Mesendoderm (in vitro differentiated cells): Measurements from ENCODE around the gene KAT7.

Source experiments
- DNase-seq: peaks from one replicate; pipeline ENCODE4 v3.0.0; 2013
- H2AK5ac ChIP-seq: 2 replicates; pipeline ENCODE4 v1.6.1; 2013; ENCODE audit warnings: low read length, inconsistent platforms
- H2BK120ac ChIP-seq: 2 replicates; pipeline ENCODE4 v1.6.1; 2013; ENCODE audit warnings: low read depth, mild to moderate bottlenecking, low read length, moderate library complexity, mixed read lengths
- H2BK15ac ChIP-seq: replicated peaks from 2 replicates; pipeline ENCODE4 v1.6.1; 2013; ENCODE audit warnings: low read depth, mild to moderate bottlenecking, moderate library complexity
- H2BK5ac ChIP-seq: 2 replicates; pipeline ENCODE4 v1.6.1; 2013; ENCODE audit warnings: low read length, inconsistent platforms
- H3K18ac ChIP-seq: 2 replicates; pipeline ENCODE4 v1.6.1; 2013; ENCODE audit warnings: mild to moderate bottlenecking, low read length, mixed read lengths
- H3K23ac ChIP-seq: one replicate; pipeline ENCODE4 v1.6.1; 2013; ENCODE audit warnings: low read length
- H3K27ac ChIP-seq: 2 replicates; pipeline ENCODE4 v1.5.1; 2013; ENCODE audit warnings: low read depth, mild to moderate bottlenecking, inconsistent platforms, low read length, moderate library complexity
- H3K27me3 ChIP-seq: 2 replicates; pipeline ENCODE4 v1.6.1; 2013; ENCODE audit warnings: low read length, control low read depth, mild to moderate bottlenecking, inconsistent platforms; ENCODE audit not compliant: insufficient read depth, poor library complexity
- H3K36me3 ChIP-seq: 2 replicates; pipeline ENCODE4 v1.6.1; 2013; ENCODE audit warnings: low read length, inconsistent platforms; ENCODE audit not compliant: control insufficient read depth, insufficient read depth
- H3K4ac ChIP-seq: one replicate; pipeline ENCODE4 v1.6.1; 2013; ENCODE audit warnings: low read depth, mild to moderate bottlenecking, low read length, moderate library complexity
- H3K4me1 ChIP-seq: 2 replicates; pipeline ENCODE4 v1.6.1; 2013; ENCODE audit warnings: low read depth, low read length, inconsistent platforms; ENCODE audit not compliant: control insufficient read depth
- H3K4me2 ChIP-seq: 2 replicates; pipeline ENCODE4 v1.6.1; 2013; ENCODE audit warnings: low read length
- H3K4me3 ChIP-seq: 2 replicates; pipeline ENCODE4 v1.5.1; 2013; ENCODE audit warnings: mild to moderate bottlenecking, low read length
- H3K56ac ChIP-seq: one replicate; pipeline ENCODE4 v1.6.1; 2013; ENCODE audit warnings: low read length
- H3K79me1 ChIP-seq: 2 replicates; pipeline ENCODE4 v1.6.1; 2013; ENCODE audit warnings: low read length, inconsistent platforms
- H3K79me2 ChIP-seq: 2 replicates; pipeline ENCODE4 v1.6.1; 2013; ENCODE audit warnings: mild to moderate bottlenecking, low read length; ENCODE audit not compliant: control insufficient read depth, insufficient read depth
- H3K9ac ChIP-seq: 2 replicates; pipeline ENCODE4 v1.6.1; 2013; ENCODE audit warnings: low read length, inconsistent platforms
- H4K5ac ChIP-seq: one replicate; pipeline ENCODE4 v1.6.1; 2013; ENCODE audit warnings: low read length
- H4K8ac ChIP-seq: one replicate; pipeline ENCODE4 v1.6.1; 2013; ENCODE audit warnings: low read depth, mild to moderate bottlenecking, control low read depth, low read length, moderate library complexity
- WGBS: extraction: QIAGEN DNeasy Blood & Tissue Kit; methylation state at CpG from one replicate; pipeline ENCODE4 v1.1.7; 2013; ENCODE audit warnings: low lambda C conversion rate, missing lambda C conversion rate; ENCODE audit not compliant: insufficient coverage; ENCODE audit errors: extremely low coverage; 5-methylcytosine and 5-hydroxymethylcytosine counted together

The KAT7 gene

GRCh38 chr17:49783791-49784190, 4.7 kb upstream of the KAT7 start:
- Histone ChIP-seq H3K23ac (no peak overlapping the region), H2BK120ac (no peak overlapping the region), H3K9ac (no peak overlapping the region), H3K36me3 (no peaks in the 10 kb centered on the region), H3K79me1 (peaks cover 1% of the 10 kb centered on the region), H3K27me3 (no peaks in the 10 kb centered on the region), H3K27ac (no peak overlapping the region), H3K56ac (no peak overlapping the region), H3K4me3 (no peak overlapping the region), H2AK5ac (no peak overlapping the region), H2BK15ac (no peak overlapping the region), H2BK5ac (no peak overlapping the region), H3K79me2 (no peaks in the 10 kb centered on the region), H3K4me1 (no peaks in the 10 kb centered on the region), H3K4ac (no peak overlapping the region), H4K5ac (no peak overlapping the region), H4K8ac (no peak overlapping the region), H3K18ac (no peak overlapping the region), H3K4me2 (no peak overlapping the region)
- no peak for DNase-seq

DNA sequence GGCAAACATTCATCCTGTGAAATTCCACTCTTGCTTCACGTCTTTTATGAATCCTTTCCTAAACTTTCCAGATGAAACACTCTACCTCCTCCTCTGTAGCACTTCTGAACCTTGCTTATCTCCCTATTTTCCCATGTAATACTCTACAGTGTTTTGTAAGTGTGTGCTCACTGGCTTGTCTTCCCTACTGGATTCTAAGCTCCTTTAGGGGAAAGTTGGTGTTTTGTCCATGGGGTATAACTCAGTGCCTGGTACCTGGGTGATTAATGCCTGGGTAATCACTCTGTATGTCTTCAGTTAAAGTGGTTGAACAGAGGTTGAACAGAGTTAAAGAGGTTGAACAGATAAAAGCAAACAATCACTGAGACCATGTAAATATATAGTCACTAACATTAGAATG, 3.8 kb upstream of the KAT7 start:
- Histone ChIP-seq H3K79me2 (peaks cover 4% of the 10 kb centered on the region), H3K27ac (no peak overlapping the region), H3K18ac (no peak overlapping the region), H4K8ac (no peak overlapping the region), H2AK5ac (no peak overlapping the region), H3K9ac (no peak overlapping the region), H2BK120ac (no peak overlapping the region), H4K5ac (no peak overlapping the region), H3K56ac (no peak overlapping the region), H3K27me3 (no peaks in the 10 kb centered on the region), H3K4me1 (peaks cover 2% of the 10 kb centered on the region), H3K79me1 (peaks cover 3% of the 10 kb centered on the region), H3K36me3 (no peaks in the 10 kb centered on the region), H3K4me2 (no peak overlapping the region), H3K23ac (no peak overlapping the region), H3K4ac (no peak overlapping the region), H3K4me3 (no peak overlapping the region), H2BK5ac (no peak overlapping the region), H2BK15ac (no peak overlapping the region)
- DNase-seq: no peak
- WGBS: no CpG with 5 or more reads among the region's 1 CpG

- no CpG with 5 or more reads among the region's 17 CpGs for WGBS
- Histone ChIP-seq H3K27ac (no peak overlapping the region), H3K27me3 (no peaks in the 10 kb centered on the region), H2BK15ac (no peak overlapping the region), H3K23ac (no peak overlapping the region), H2BK120ac (no peak overlapping the region), H3K9ac (peak overlapping the region; percentile 70), H3K18ac (peak overlapping the region; percentile 10), H4K5ac (peak overlapping the region; percentile 17), H3K4me2 (peak overlapping the region; percentile 47), H3K4me1 (peaks cover 3% of the 10 kb centered on the region), H3K56ac (peak overlapping the region; percentile 89), H3K79me2 (peaks cover 30% of the 10 kb centered on the region), H2AK5ac (no peak overlapping the region), H4K8ac (no peak overlapping the region), H2BK5ac (no peak overlapping the region), H3K4ac (no peak overlapping the region), H3K4me3 (peak overlapping the region; percentile 45), H3K36me3 (peaks cover 4% of the 10 kb centered on the region), H3K79me1 (peaks cover 9% of the 10 kb centered on the region)
- DNase-seq: no peak
Measured at GRCh38 chr17:49787884-49788477, 500 bp upstream of the KAT7 start.

DNA sequence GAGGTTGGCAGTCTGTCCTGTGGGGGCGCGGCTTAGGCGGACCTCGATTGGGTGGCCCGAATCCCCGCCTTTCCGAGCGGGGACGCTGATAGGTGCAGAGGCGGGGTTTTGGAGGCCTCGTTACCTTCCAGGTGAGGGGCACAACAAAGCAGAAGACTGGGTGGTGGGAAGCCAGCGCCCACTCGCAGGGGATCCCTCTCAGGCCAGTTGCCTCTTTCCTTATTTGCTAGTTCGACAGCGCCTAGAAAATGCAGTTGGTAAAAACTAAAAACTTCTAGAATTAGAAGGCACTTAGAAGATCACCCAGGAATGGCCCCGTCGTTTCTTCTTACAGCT, 730 bp downstream of the KAT7 start:
- H3K27me3 ChIP-seq: no peaks in the 10 kb centered on the region
- H2BK5ac ChIP-seq: no peak overlapping the region
- H3K18ac ChIP-seq: no peak overlapping the region
- peak overlapping the region; percentile 20 for H3K4me3 ChIP-seq
- H3K23ac ChIP-seq: no peak overlapping the region
- H3K27ac ChIP-seq: no peak overlapping the region
- peaks cover 9% of the 10 kb centered on the region for H3K79me1 ChIP-seq
- no peak for DNase-seq
- peaks cover 34% of the 10 kb centered on the region for H3K79me2 ChIP-seq
- no peak overlapping the region for H3K56ac ChIP-seq
- H2BK15ac ChIP-seq: no peak overlapping the region
- H3K9ac ChIP-seq: no peak overlapping the region
- peaks cover 3% of the 10 kb centered on the region for H3K4me1 ChIP-seq
- H2BK120ac ChIP-seq: no peak overlapping the region
- H4K8ac ChIP-seq: no peak overlapping the region
- no peak overlapping the region for H3K4ac ChIP-seq
- no peak overlapping the region for H2AK5ac ChIP-seq
- H3K36me3 ChIP-seq: peaks cover 4% of the 10 kb centered on the region
- WGBS: no CpG with 5 or more reads among the region's 17 CpGs
- peak overlapping the region; percentile 72 for H3K4me2 ChIP-seq
- H4K5ac ChIP-seq: no peak overlapping the region

- no peak overlapping the region for H2BK15ac ChIP-seq
- H3K4me1 ChIP-seq: peaks cover 3% of the 10 kb centered on the region
- no peak overlapping the region for H4K8ac ChIP-seq
- H4K5ac ChIP-seq: no peak overlapping the region
- no peak overlapping the region for H3K27ac ChIP-seq
- no peak overlapping the region for H3K4me2 ChIP-seq
- no peaks in the 10 kb centered on the region for H3K27me3 ChIP-seq
- no peak overlapping the region for H3K4me3 ChIP-seq
- H2AK5ac ChIP-seq: no peak overlapping the region
- no peak overlapping the region for H3K56ac ChIP-seq
- H3K36me3 ChIP-seq: peaks cover 9% of the 10 kb centered on the region
- no peak overlapping the region for H3K23ac ChIP-seq
- no peak for DNase-seq
- H2BK5ac ChIP-seq: no peak overlapping the region
- no peak overlapping the region for H3K9ac ChIP-seq
- no peak overlapping the region for H3K4ac ChIP-seq
- H3K18ac ChIP-seq: no peak overlapping the region
- no CpG with 5 or more reads among the region's 3 CpGs for WGBS
- no peak overlapping the region for H2BK120ac ChIP-seq
- peaks cover 43% of the 10 kb centered on the region for H3K79me2 ChIP-seq
- H3K79me1 ChIP-seq: peaks cover 18% of the 10 kb centered on the region
Measured at GRCh38 chr17:49793309-49793708, 4.8 kb downstream of the KAT7 start.

GRCh38 chr17:49795372-49795771, 6.9 kb downstream of the KAT7 start:
- no peak overlapping the region for H3K9ac ChIP-seq
- no CpG with 5 or more reads among the region's 5 CpGs for WGBS
- peaks cover 12% of the 10 kb centered on the region for H3K79me1 ChIP-seq
- H3K4me2 ChIP-seq: no peak overlapping the region
- H3K27me3 ChIP-seq: no peaks in the 10 kb centered on the region
- no peak overlapping the region for H3K4me3 ChIP-seq
- no peaks in the 10 kb centered on the region for H3K4me1 ChIP-seq
- H2BK15ac ChIP-seq: no peak overlapping the region
- H3K27ac ChIP-seq: no peak overlapping the region
- H2AK5ac ChIP-seq: no peak overlapping the region
- no peak overlapping the region for H3K4ac ChIP-seq
- no peak overlapping the region for H4K5ac ChIP-seq
- no peak overlapping the region for H2BK120ac ChIP-seq
- no peak overlapping the region for H3K56ac ChIP-seq
- no peak overlapping the region for H4K8ac ChIP-seq
- H3K79me2 ChIP-seq: peaks cover 31% of the 10 kb centered on the region
- no peak overlapping the region for H3K18ac ChIP-seq
- peaks cover 9% of the 10 kb centered on the region for H3K36me3 ChIP-seq
- no peak overlapping the region for H3K23ac ChIP-seq
- no peak overlapping the region for H2BK5ac ChIP-seq
- DNase-seq: no peak
